IMR-90 (cell line): ENCODE results near the gene REV3L.

Experiments
- BHLHE40 ChIP-seq: fragments of 150-350 bp; IDR thresholded peaks from 2 replicates; pipeline ENCODE4 v1.6.1; 2016; ENCODE audit warnings: mild to moderate bottlenecking, low read depth, low read length
- CEBPB ChIP-seq: IDR thresholded peaks from 2 replicates; pipeline ENCODE4 v1.6.1; 2012; ENCODE audit warnings: low read depth, low read length, improper control_type of control experiment
- FOS ChIP-seq: fragments of 150-350 bp; IDR thresholded peaks from 2 replicates; pipeline ENCODE4 v1.6.1; 2016; ENCODE audit warnings: low read depth, low read length
- MAFK ChIP-seq: IDR thresholded peaks from 2 replicates; pipeline ENCODE4 v1.6.1; 2012; ENCODE audit warnings: low read depth, low read length, improper control_type of control experiment
- MXI1 ChIP-seq: IDR thresholded peaks from 2 replicates; pipeline ENCODE4 v1.6.1; 2012; ENCODE audit warnings: low read depth, mild to moderate bottlenecking, low read length, moderate library complexity, borderline replicate concordance
- POLR2A ChIP-seq: IDR thresholded peaks from 2 replicates; pipeline ENCODE4 v1.6.1; 2012; ENCODE audit warnings: mild to moderate bottlenecking, low read depth, low read length
- RAD21 ChIP-seq: IDR thresholded peaks from 2 replicates; pipeline ENCODE4 v1.6.1; 2012; ENCODE audit warnings: low read length, improper control_type of control experiment
- RCOR1 ChIP-seq: IDR thresholded peaks from 2 replicates; pipeline ENCODE4 v1.6.1; 2012; ENCODE audit warnings: mild to moderate bottlenecking, low read length, improper control_type of control experiment; ENCODE audit not compliant: insufficient replicate concordance
- RFX5 ChIP-seq: IDR thresholded peaks from 2 replicates; pipeline ENCODE4 v1.8.0; 2012; ENCODE audit warnings: low read depth, mild to moderate bottlenecking, low read length, moderate library complexity
- SMC3 ChIP-seq: fragments of 150-350 bp; IDR thresholded peaks from 2 replicates; pipeline ENCODE4 v1.6.1; 2016; ENCODE audit warnings: low read depth, mild to moderate bottlenecking, antibody characterized with exemption, low read length, moderate library complexity
- USF2 ChIP-seq: fragments of 150-350 bp; IDR thresholded peaks from 2 replicates; pipeline ENCODE4 v1.6.1; 2017; ENCODE audit warnings: mild to moderate bottlenecking, antibody characterized with exemption, low read length, low read depth
- TF ChIP-seq, protein P1 (sequence below): conservative IDR thresholded peaks from 2 replicates; pipeline ENCODE4 v1.5.1; 2012; ENCODE audit warnings: mild to moderate bottlenecking, low read depth, low read length, improper control_type of control experiment
- TF ChIP-seq, protein P2 (sequence below): fragments of 150-350 bp; IDR thresholded peaks from 2 replicates; pipeline ENCODE4 v1.6.1; 2016; ENCODE audit warnings: low read depth, mild to moderate bottlenecking, low read length, moderate library complexity, borderline replicate concordance

- TF ChIP-seq RFX5 (no peak), CEBPB (no peak), POLR2A (no peak), MXI1 (no peak), BHLHE40 (no peak), FOS (no peak), RAD21 (no peak), SMC3 (no peak), MAFK (no peak), RCOR1 (no peak), USF2 (no peak)
- TF ChIP-seq, protein P1, sequence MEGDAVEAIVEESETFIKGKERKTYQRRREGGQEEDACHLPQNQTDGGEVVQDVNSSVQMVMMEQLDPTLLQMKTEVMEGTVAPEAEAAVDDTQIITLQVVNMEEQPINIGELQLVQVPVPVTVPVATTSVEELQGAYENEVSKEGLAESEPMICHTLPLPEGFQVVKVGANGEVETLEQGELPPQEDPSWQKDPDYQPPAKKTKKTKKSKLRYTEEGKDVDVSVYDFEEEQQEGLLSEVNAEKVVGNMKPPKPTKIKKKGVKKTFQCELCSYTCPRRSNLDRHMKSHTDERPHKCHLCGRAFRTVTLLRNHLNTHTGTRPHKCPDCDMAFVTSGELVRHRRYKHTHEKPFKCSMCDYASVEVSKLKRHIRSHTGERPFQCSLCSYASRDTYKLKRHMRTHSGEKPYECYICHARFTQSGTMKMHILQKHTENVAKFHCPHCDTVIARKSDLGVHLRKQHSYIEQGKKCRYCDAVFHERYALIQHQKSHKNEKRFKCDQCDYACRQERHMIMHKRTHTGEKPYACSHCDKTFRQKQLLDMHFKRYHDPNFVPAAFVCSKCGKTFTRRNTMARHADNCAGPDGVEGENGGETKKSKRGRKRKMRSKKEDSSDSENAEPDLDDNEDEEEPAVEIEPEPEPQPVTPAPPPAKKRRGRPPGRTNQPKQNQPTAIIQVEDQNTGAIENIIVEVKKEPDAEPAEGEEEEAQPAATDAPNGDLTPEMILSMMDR: no peak
- TF ChIP-seq, protein P2, sequence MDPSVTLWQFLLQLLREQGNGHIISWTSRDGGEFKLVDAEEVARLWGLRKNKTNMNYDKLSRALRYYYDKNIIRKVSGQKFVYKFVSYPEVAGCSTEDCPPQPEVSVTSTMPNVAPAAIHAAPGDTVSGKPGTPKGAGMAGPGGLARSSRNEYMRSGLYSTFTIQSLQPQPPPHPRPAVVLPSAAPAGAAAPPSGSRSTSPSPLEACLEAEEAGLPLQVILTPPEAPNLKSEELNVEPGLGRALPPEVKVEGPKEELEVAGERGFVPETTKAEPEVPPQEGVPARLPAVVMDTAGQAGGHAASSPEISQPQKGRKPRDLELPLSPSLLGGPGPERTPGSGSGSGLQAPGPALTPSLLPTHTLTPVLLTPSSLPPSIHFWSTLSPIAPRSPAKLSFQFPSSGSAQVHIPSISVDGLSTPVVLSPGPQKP: no peak
Measured at GRCh38 chr6:111492499-111492898, 9.5 kb upstream of the REV3L start.
